GM21737 (cell line): ENCODE results near the gene RNF114.
A peak's percentile ranks its signal among the peaks of the same experiment; 100 is the strongest.

Source experiments
- ATAC-seq: cut with Tn5 transposase; IDR thresholded peaks from one replicate; pipeline ENCODE4 v1.9.1; 2021; ENCODE audit warnings: mild to moderate bottlenecking, moderate library complexity; ENCODE audit not compliant: unreplicated experiment

The RNF114 gene

DNA sequence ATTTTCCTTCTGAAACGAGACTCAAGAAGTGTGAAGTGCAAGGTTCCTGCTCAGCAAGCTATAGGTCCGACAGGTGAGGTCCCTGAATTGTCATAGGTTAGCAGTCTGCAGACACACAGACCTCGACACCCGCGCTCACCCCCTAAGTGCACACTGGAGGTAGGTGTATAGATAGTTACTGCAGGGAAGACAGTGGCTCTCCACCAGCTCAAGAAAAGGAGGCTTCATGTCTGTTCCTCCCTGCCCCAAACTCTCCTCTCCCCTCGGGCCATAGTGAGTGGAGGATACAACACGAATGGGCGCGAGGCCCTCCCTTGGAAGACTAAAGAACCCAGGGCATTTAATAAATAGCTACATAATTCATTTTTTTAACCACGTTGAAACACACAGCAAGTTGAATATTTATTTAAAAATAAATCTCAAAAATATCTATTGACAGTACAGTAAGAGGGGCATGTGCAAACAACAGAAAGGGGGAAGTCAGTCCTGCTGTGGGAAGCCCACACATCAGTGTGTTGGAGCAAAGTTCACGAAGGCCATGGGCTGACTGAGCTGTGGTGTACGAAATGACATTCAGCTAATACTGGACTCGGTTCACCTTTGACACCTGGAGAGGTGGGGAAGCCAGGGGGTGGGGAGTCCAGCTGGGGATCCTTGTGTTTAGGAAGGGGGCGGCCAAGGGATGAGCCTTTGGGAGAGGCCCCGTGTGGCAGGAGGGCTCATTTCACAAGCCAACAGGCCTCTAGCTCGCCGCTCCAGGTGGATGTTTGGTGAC is 31.6 kb upstream of the RNF114 start:
- no peak for ATAC-seq

DNA sequence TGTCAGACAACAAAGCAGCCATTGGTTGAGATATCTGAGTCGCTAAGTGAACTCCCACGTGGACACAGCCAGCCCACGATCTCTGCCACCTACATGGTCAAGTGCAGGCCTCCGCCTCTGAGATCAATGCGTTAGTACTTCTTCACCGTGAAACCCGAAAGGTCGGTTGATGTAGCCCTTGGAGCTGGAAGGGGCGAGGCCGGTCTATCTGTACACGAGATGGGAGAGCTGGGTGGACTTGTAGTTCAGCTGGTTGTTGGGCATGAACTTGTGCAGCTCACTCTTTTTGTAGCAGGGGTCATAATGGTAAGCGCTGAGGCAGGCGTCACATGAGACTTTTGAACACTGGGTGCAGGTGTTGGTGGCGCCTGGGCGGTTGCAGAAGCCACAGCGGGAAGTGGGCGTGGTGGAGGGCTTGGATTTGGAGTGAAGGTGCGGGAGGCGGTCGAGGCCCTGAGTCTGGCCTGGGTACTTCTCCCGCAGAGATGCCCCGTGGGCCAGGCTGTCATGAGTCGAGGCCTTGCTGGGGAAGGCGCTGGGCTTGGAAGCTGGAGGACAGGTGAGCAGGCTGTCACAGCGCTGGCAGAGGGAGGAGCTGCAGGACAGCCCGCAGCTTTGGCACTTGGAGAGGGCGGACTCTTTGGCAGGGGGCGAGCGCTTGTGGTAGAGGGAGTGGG is 30.6 kb upstream of the RNF114 start:
- ATAC-seq: no peak

DNA sequence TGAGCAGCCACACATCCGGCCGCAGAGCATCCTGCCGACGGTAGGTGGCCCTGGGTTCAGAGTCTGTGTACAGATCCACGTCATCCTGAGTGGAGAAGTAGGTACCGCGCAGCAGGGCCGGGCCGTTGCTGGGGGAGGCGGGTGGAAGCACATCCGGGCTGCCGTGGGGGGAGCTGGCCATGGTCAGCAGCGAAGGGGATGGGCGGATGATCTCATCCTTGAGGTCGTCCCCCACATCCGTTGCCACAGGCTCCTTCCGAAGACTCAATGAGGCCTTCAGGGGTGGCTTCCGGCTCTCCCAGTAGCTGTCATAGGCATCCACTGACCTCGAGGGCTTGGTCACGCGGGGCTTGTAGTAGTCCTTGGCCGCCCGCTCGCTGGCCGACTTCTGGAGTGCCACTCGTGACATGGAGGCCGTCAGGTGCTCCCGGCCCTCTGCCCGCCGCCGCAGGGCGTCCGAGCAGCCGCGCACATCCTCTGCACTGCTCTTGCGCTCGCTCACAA is 30.0 kb upstream of the RNF114 start:
- no peak for ATAC-seq

DNA sequence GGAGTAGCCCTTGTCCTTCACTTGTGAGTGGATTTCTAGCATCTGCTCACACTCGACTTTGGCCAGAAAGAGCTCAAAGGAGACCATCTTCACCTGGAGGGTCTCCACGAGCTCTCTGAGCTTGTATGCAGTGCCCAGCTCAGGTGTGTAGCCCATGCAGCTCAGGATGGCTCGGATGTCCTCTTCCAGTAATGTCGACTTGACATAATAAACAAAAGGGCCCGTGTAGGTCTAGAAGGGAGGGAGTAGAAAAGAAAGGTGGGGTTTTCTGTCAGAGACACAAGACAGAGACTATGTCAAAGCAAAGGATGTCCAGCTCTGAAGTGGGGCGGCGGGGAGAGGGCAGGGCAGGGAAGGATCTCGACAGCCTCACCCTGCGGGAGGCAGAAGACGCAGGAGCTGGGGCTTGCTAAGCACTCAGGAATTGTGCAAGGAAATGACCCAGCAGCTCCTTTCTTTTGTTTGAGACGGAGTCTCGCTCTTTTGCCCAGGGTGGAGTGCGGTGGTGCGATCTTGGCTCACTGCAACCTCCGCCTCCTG is 29.5 kb upstream of the RNF114 start:
- no peak for ATAC-seq

DNA sequence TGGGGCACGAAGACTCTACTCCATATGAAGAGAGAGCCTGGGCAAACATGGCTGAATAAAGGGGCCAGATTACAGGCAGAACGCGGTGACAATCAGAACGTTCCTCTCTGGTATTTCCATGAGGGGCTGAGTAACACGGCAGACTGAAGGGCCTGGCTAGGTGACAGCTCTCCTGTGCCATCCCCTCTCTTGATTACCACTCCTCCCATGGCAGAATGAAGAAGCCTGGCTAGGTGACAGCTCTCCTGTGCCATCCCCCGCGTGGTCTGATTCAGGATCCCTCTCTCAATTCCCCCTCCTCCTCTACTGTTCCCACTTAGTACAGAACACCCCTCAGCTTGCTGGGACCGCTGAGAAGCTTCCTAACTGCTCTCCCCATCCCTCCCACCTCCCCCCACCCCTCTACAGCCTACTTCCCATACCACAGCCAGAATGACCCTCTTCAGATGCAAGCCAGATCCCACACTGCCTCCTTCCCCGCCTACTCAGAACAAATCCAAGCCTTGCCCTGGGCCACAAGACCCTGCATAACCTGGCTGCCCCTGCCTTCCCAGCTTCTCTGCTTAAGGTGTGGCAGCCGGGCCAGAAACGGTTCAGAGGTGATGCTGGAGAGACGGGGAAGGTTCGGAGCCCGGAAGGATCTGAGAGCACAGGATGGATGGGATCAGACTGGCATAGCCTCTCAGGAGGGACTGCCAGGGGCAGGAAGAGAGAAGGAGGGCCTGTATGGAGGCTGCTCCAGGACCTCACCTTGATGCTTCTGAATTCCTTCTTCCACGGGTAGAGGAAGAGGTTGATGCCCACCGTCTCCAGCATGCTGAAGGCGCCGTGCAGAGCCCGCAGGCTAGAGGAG is 28.6 kb upstream of the RNF114 start:
- ATAC-seq: no peak

GRCh38 chr20:49908258-49908565 is 28.0 kb upstream of the RNF114 start:
- ATAC-seq: no peak

- no peak for ATAC-seq
Observed at GRCh38 chr20:49909499-49910339, 26.5 kb upstream of the RNF114 start.

DNA sequence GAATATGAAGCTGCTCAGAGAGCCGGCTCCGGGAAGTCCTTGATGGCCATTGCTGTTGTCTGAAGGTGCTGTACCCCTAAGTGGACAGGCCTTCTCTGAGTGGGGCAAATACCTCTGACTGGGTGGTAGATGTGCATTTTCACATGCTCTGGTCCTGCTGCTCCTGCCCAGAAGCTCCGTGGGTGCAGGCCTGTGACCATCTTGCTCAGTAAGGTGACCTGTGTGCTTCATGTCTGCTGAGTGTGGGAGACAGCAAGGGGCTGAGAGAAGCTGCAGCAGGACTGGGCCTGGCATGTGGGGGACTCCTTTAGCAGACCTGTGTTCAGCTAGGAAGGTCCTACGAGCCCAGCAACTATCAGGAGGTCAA is 25.9 kb upstream of the RNF114 start:
- no peak for ATAC-seq

- ATAC-seq: no peak
Observed at GRCh38 chr20:49913399-49914047, 22.7 kb upstream of the RNF114 start.

GRCh38 chr20:49914310-49915117 is 21.7 kb upstream of the RNF114 start:
- peak; percentile 12 for ATAC-seq

DNA sequence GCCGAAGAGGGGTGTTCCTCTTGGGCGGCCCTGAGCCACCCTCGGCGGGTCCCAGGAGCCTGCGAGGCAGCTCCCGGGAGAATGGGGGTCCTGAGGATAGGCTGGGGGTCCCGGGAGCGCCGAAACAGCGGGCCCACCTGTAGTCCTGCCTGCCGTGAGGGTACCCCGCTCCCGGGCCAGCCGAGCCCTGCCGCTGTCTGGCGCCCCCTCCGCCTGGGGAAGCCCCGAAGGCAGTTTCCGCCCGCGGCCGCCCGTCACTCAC is 21.1 kb upstream of the RNF114 start:
- ATAC-seq: no peak

DNA sequence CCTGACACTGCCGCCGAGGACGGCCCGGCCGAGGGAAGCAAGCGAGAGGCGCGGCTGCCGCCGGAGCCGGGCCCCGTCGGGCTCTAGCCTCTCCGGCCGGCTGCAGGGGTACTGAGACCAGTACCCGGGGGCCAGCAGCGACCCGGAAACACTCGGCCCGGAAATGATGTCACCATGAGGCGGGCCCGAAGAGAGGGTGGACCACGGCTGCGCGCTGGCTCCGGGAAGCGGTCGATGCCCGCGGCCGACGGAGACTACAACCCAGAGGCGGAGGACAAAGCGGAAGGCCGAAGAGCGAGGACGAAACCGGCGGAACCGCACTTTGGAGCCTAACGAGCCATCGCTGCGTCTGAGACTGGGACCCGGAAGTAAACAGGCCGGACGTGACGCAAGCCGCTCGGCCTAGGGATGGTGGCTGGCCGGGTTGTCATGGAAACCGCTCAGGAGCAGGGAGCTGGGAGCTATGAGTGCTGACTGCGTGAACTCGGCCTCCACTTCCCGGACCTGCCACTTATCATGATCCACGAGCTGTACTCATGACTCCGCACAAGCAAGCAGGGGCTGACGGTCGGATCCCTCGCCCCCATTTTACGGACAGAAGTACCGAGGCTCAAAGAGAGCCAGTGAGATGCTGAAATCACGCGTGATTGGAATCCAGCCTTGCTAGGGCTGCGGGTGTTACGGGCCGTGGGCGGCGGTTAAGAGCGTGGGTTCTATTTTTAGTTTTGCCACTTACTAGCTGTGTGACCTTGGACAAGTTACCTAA is 20.6 kb upstream of the RNF114 start, which contains the start of gene SPATA2:
Gene SPATA2, minus strand, starts transcription at position 150 of the 766 bp plus-strand sequence. CDS start 7,039 bp downstream, outside the sequence.
- ATAC-seq: peak; percentile 80

DNA sequence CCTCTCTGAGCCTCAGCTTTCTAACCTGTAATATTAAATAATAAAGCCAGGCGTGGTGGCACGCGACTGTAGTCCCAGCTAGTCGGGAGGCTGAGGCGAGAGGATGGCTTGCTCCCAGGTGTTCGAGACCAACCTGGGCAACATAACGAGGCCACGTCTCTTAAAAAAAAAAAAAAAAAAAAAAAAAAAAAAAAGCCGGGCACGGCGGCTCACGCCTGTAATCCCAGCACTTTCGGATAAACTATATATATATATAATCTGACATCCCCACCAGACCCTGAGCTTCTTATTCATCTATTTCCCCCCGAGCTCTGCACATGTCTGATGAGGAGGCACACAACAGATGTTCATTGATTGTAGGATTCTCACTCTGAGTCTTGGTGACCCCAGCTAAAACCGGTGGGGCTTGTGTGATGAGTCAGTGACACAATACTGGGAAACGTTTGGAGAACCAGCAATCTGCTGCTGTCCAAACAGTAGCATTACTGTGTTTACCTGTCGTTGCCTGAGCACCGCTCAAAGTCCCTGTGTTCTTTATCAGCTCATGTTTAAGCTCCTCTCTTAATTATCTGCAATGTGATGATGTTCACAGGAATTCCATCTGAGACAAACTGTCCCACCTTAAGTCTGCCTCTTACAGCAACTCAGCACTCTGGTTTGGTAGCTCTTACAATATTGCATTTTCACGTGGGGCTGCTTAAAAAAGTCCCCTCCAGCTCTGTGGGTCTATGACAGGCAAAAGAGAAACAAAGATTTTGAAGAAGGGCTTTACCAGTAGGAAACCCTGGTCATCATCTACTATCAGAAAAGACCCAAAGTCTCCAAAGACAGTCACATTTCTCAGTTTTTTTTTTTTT is 19.8 kb upstream of the RNF114 start:
- ATAC-seq: no peak

DNA sequence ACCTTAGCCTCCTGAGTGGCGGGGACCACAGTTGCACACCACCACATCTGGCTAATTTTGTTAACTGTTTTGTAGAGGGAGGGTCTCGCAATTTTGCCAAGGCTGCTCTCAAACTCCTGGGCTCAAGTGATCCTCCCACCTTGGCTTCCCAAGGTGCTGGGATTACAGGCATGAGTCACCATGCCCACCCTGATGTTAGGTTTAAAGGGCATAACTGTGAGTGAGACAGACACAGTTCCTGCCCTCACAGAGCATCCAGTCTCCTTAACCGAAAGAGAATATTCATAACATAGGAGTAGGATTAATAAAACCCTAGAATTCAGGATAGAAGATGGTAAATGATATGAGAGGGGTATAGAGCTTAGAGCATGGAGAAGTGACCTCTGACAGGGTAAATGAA is 17.8 kb upstream of the RNF114 start:
- no peak for ATAC-seq

- ATAC-seq: no peak
Observed at GRCh38 chr20:49919009-49919408, 17.2 kb upstream of the RNF114 start.

DNA sequence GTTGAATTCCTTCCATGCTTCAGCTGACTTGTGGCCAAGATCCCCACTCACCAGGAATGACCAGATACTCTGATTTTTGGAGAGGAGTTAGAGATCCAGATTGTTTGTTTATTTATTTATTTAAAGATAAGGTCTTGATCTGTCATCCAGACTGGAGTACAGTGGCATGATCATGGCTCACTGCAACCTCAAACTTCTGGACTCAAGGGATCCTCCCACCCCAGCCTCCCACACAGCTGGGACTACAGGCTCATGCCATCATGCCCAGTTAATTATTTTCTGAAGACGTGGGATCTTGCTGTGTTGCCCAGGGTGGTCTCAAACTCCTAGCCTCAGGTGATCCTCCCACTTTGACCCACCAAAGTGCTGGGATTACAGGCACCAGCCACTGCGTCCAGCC is 16.7 kb upstream of the RNF114 start:
- ATAC-seq: no peak

DNA sequence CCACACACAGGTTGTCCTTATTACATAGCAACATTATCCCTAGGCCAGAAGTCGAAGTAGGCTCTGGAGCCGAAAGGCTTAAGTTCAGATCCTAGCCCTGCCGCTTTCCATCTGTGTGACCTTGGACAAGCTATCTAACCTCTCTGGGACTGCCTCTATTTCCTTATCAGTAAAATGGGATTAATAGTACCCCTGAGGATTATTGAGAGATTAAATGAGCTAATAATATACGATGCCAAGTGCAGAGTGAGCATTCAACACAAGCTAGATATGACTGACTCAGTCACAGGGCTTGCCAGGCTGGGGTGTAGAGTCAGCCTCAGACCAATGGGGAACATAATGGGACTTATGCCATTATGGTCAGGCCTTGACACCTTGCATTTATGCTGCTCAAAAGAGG is 11.9 kb upstream of the RNF114 start:
- ATAC-seq: no peak
